Esophagus squamous epithelium (tissue), 5 donors: ENCODE data around the gene GRHL1. TPM values are rescaled to one million over a fixed set of nuclear protein-coding genes. Genes with fewer than 3 reads are reported as not detected.
A peak's percentile ranks its signal among the peaks of the same experiment; 100 is the strongest.

Source experiments
- DNase-seq: peaks from one replicate; lab custom pipeline; 2025; lab: John Stamatoyannopoulos, UW
- H3K27ac ChIP-seq, 4 donors: fragments of 200-600 bp; sonication (generic); one replicate each; pipeline ENCODE4 v1.5.1; 2016 to 2019; ENCODE audit warnings: mild to moderate bottlenecking in 1 of 4
- H3K27me3 ChIP-seq, 4 donors: fragments of 200-600 bp; sonication (generic); 1 replicate in 3 of 4; 2 replicates in 1 of 4; pipeline versions ENCODE4 v1.5.1 to v1.6.0; 2017 to 2021; ENCODE audit warnings: antibody characterized with exemption in 1 of 4
- H3K36me3 ChIP-seq, 3 donors: fragments of 200-600 bp; sonication (generic); one replicate each; pipeline ENCODE4 v1.5.1; 2016 to 2019
- H3K4me1 ChIP-seq, 3 donors: fragments of 200-600 bp; sonication (generic); one replicate each; pipeline ENCODE4 v1.5.1; 2017 to 2019
- H3K4me3 ChIP-seq, 4 donors: fragments of 200-600 bp; sonication (generic); 1 replicate in 3 of 4; 2 replicates in 1 of 4; pipeline ENCODE4 v1.5.1; 2016 to 2019; ENCODE audit warnings: mild to moderate bottlenecking in 2 of 4, moderate library complexity in 1 of 4
- H3K9me3 ChIP-seq, 3 donors: fragments of 200-600 bp; sonication (generic); one replicate each; pipeline ENCODE4 v1.5.1; 2016 to 2019
- POLR2A ChIP-seq, 4 donors: fragments of 450-650 bp; IDR thresholded peaks; one replicate each; pipeline ENCODE4 v1.6.1; 2017; ENCODE audit warnings: antibody characterized with exemption in 4 of 4, mild to moderate bottlenecking in 4 of 4, moderate library complexity in 3 of 4
- WGBS, 2 donors: methylation state at CpG; one replicate each; pipeline ENCODE4 v1.1.5; 2018; 5-methylcytosine and 5-hydroxymethylcytosine counted together
- intact Hi-C: fragments of 100-400 bp; cut with DNase I; formaldehyde crosslinking; loops from one replicate; pipeline ENCODE4 v1.15.0; 2022
- total RNA-seq, 4 donors: library from RNA; depleted of rRNA; stranded (reverse); fragments of >200 nt; gene quantifications; one replicate each; pipeline ENCODE4 v1.1.0, GENCODE V29; 2016
- TF ChIP-seq, protein P1 (sequence below), 6 experiments: fragments of 450-650 bp in 4 of 6; fragments of 200-600 bp in 2 of 6; sonication (generic) in 2 of 6; IDR thresholded peaks; one replicate each; pipeline ENCODE4 v1.5.1; 2016 to 2019; ENCODE audit warnings: antibody characterized with exemption in 6 of 6, mild to moderate bottlenecking in 4 of 6, moderate library complexity in 4 of 6
- donor health status: DM: yes; HTN: yes; CAD: no.

The GRHL1 gene
- total RNA-seq, 4 donors from 2014 or later, result 76.3 to 192 (median 115) TPM

DNA sequence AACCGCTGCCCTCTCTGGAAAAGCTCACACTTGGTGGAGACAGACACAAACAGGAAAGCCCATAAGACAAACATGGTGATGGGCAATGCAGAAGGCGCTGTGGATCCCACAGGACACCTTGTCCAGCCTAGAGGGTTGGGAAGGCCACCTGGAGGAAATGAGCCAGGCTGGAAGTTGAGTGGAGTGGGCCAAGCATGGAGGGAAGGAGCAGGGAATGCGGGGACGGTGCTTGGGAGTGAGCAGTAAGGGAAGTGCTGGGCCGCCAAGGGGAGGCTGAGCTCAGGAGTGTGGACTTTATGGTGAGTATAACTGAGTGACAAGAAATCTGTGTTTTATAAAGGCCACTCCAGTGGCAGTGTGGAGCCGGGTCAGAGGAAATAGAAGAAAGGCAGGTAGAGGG is 2.8 kb upstream of the GRHL1 start:
- Histone ChIP-seq H3K4me3 (no peak overlapping the region), H3K9me3 (no peaks in the 10 kb centered on the region), H3K27me3 (peaks cover 0 to 23% (median 0%) of the 10 kb centered on the region in 4 donors), H3K36me3 (no peaks in the 10 kb centered on the region), H3K27ac (peak overlapping the region in 1 of 4 donors; percentile 94), H3K4me1 (peaks cover 0 to 45% (median 4%) of the 10 kb centered on the region in 3 donors)
- intact Hi-C loops, result no loop called here
- TF ChIP-seq, protein P1, sequence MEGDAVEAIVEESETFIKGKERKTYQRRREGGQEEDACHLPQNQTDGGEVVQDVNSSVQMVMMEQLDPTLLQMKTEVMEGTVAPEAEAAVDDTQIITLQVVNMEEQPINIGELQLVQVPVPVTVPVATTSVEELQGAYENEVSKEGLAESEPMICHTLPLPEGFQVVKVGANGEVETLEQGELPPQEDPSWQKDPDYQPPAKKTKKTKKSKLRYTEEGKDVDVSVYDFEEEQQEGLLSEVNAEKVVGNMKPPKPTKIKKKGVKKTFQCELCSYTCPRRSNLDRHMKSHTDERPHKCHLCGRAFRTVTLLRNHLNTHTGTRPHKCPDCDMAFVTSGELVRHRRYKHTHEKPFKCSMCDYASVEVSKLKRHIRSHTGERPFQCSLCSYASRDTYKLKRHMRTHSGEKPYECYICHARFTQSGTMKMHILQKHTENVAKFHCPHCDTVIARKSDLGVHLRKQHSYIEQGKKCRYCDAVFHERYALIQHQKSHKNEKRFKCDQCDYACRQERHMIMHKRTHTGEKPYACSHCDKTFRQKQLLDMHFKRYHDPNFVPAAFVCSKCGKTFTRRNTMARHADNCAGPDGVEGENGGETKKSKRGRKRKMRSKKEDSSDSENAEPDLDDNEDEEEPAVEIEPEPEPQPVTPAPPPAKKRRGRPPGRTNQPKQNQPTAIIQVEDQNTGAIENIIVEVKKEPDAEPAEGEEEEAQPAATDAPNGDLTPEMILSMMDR (IDR thresholded peaks at IDR 0.05), result no peak
- TF ChIP-seq POLR2A (IDR thresholded peaks at IDR 0.05), result no peak
- WGBS, 2 donors, result 84 to 95% methylated on average over 6 of the region's 6 CpGs
- no peak for DNase-seq

DNA sequence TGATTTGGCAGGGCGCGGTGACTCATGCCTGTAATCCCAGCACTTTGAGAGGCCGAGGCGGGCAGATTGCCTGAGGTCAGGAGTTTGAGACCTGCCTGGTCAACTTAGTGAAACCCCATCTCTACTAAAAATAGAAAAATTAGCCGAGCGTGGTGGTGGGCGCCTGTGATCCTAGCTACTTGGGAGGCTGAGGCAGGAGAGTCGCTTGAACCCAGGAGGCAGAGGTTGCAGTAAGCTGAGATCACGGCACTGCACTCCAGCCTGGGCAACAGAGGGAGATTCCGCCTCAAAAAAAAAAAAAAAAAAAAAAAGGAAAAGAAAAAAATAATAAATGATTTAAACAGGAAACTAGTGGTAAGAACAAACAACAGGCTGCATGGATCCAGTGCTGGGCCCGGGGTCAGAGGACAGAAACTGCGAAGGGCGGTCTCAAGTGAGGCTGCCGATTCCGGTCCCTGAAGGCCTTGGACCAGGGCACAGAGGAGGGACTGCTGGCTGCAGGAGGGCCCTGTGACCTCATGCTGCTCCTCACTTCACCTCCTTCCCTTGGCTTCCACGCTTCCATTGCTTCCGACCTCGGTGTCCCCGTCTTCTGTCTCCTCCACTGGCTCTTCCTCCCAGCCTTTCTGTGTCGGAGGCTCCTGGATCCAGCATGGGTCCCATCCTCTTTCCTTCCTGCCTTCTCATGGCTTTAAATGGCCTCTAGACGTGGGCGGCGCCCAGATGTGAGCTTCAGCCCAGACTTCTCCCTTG is 2.1 kb upstream of the GRHL1 start:
- Histone ChIP-seq H3K27me3 (peaks cover 0 to 23% (median 0%) of the 10 kb centered on the region in 4 donors), H3K4me1 (peaks cover 0 to 42% (median 4%) of the 10 kb centered on the region in 3 donors), H3K27ac (peak overlapping the region in 2 of 4 donors; percentile 91 to 94), H3K4me3 (peak overlapping the region in 2 of 4 donors; percentile 59 to 87), H3K36me3 (no peaks in the 10 kb centered on the region), H3K9me3 (no peaks in the 10 kb centered on the region)
- intact Hi-C loops, result no loop called here
- 86 to 88% methylated on average over 21 to 22 of the region's 23 CpGs for WGBS, 2 donors
- no peak for DNase-seq
- TF ChIP-seq, protein P1 (IDR thresholded peaks at IDR 0.05), result no peak
- no peak for TF ChIP-seq POLR2A (IDR thresholded peaks at IDR 0.05)

DNA sequence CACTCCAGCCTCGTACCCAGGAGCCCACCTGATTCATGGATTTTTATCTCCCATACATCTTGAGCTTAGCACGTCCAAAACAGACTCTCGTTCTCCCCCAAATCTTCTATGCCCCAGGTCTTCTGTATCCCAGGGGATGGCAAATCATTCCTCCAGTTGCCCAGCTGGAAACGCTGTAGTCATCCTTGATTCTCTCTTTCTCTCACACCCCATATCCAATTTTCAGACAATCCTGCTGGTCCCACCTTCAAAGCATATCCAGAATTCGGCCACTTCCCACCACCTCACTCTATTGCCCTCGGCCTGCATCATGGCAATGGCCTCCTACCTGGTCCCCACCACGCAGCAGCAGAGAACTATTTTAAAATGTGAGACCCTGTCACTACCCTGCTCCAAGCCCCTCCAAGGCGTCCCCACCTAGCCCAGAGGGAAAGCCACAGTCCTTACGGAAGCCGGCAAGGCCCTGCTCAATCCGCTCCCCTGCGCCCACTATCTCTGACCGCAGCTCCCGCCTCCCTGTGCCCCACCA is 1.4 kb upstream of the GRHL1 start:
- Histone ChIP-seq H3K27ac (peak overlapping the region; percentile 77 to 94 (median 92)), H3K36me3 (peaks cover 0 to 4% (median 0%) of the 10 kb centered on the region in 3 donors), H3K9me3 (no peaks in the 10 kb centered on the region), H3K27me3 (peaks cover 0 to 19% (median 0%) of the 10 kb centered on the region in 4 donors), H3K4me1 (peaks cover 0 to 41% (median 4%) of the 10 kb centered on the region in 3 donors), H3K4me3 (peak overlapping the region; percentile 59 to 94 (median 76))
- intact Hi-C loops, result no loop called here
- 91 to 92% methylated on average over 13 to 14 of the region's 14 CpGs for WGBS, 2 donors
- no peak for DNase-seq
- TF ChIP-seq, protein P1 (IDR thresholded peaks at IDR 0.05), result no peak
- no peak for TF ChIP-seq POLR2A (IDR thresholded peaks at IDR 0.05)

DNA sequence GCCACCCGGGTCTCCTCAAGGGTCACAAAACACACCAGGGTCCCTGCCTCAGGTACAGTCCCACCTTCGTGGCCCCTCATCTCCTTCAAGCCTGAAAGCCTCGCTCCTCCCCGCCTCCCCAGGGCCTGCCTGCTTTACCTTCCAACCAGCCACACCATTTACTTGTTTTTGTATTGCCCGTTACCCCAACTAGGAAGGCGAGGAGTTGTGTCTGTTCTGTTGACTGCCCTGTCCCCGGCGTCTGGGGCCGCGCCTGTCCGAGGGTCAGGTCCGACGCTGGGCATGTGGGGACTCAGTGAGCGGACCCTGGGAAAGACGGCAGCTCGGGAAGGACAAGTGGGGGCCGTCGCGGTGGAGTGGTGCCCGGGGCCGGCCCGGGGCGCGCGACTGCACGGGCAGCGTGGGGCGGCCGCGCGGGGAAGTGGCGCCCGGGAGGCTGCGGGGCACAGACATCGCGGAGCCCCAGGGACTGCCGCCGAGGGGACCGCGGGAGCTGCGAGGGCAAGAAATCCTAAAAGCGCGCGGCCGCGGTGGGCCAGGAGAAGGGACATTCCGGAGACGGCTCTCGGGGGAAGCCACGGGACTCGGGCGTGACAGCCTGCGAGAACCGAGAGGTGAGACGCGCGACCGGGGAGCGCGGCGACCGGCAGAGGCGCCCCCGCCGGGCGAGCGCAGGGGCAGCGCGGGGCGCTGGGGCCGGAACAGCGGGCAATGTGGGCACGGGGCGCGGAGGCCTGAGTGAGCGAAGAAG is 797 bp upstream of the GRHL1 start:
- peak overlapping the region; percentile 77 to 94 (median 92) for H3K27ac ChIP-seq
- H3K9me3 ChIP-seq, result no peaks in the 10 kb centered on the region
- 50 to 56% methylated on average over 5 to 7 of the region's 76 CpGs for WGBS, 2 donors
- no peak for DNase-seq
- peak in 1 of 4 donors; percentile 8 for TF ChIP-seq POLR2A (IDR thresholded peaks at IDR 0.05)
- TF ChIP-seq, protein P1 (IDR thresholded peaks at IDR 0.05), result peak in 2 of 6 experiments; percentile 5 to 38
- H3K36me3 ChIP-seq, result peaks cover 0 to 9% (median 0%) of the 10 kb centered on the region in 3 donors
- intact Hi-C loops, result no loop called here
- peaks cover 0 to 40% (median 4%) of the 10 kb centered on the region in 3 donors for H3K4me1 ChIP-seq
- peaks cover 0 to 19% (median 0%) of the 10 kb centered on the region in 4 donors for H3K27me3 ChIP-seq
- peak overlapping the region; percentile 59 to 94 (median 76) for H3K4me3 ChIP-seq
